Endothelial cell of umbilical vein (primary cell): Measurements from ENCODE around the gene CDC42EP4. TPM values are rescaled to one million over a fixed set of nuclear protein-coding genes. Genes with fewer than 3 reads are reported as not detected.

ENCODE experiments used
- BruUV-seq: library from RNA; stranded (reverse); fragments of 400-500 nt; replicated peaks from 2 replicates; lab custom pipeline; 2021; lab: Mats Ljungman, UMichigan
- CTCF ChIA-PET: fragments of 300-600, 350-600 bp; sonication (Branson Sonifier 250); formaldehyde crosslinking; loops from one replicate; lab custom pipeline; 2021; ENCODE audit warnings: antibody characterized with exemption, inconsistent platforms; lab: Charles Lee
- POLR2A ChIA-PET: fragments of 300-600, 350-600 bp; sonication (Branson Sonifier 250); formaldehyde crosslinking; loops from one replicate; lab custom pipeline; 2021; ENCODE audit warnings: antibody characterized with exemption, inconsistent platforms; lab: Charles Lee
- DNase-seq: peaks from one replicate; pipeline ENCODE4 v3.0.0-alpha.2; 2011; ENCODE audit warnings: low read depth, low spot score
- FAIRE-seq: peaks from 2 replicates; lab custom pipeline; 2011; peaks lifted over from hg19 to GRCh38; lab: Jason Lieb, UNC
- H2AFZ ChIP-seq: 2 replicates; pipeline ENCODE4 v1.6.0; 2012; ENCODE audit warnings: low read depth, low read length, control low read depth, inconsistent platforms
- H3K27ac ChIP-seq: 2 replicates; pipeline ENCODE4 v1.5.1; 2011; ENCODE audit warnings: low read depth, mild to moderate bottlenecking, control low read depth, low read length, moderate library complexity; ENCODE audit not compliant: insufficient read depth
- H3K27me3 ChIP-seq, 2 experiments: 2 replicates each; pipeline versions ENCODE4 v1.6.0 to v1.6.1; 2011; ENCODE audit warnings: low read length in 2 of 2, mixed read lengths in 1 of 2; ENCODE audit not compliant: control insufficient read depth in 2 of 2, insufficient read depth in 2 of 2
- H3K36me3 ChIP-seq, 2 experiments: 2 replicates in 1 of 2; 3 replicates in 1 of 2; pipeline ENCODE4 v1.5.1; 2011; ENCODE audit warnings: low read length in 2 of 2, mild to moderate bottlenecking in 1 of 2, moderate library complexity in 1 of 2; ENCODE audit not compliant: control insufficient read depth in 2 of 2, insufficient read depth in 2 of 2; ENCODE audit errors: extremely low read depth in 1 of 2
- H3K4me1 ChIP-seq: 3 replicates; pipeline ENCODE4 v1.5.1; 2011; ENCODE audit warnings: mild to moderate bottlenecking, low read length; ENCODE audit not compliant: control insufficient read depth, insufficient read depth; ENCODE audit errors: extremely low read depth
- H3K4me2 ChIP-seq: 2 replicates; pipeline ENCODE4 v1.6.1; 2011; ENCODE audit warnings: low read length, control low read depth, mixed read lengths; ENCODE audit not compliant: insufficient read depth
- H3K4me3 ChIP-seq, 3 experiments: fragments of 200-600 bp in 1 of 3; sonication (generic), shearing (Covaris generic) in 1 of 3; replicated peaks in 1 of 3; 2 replicates each; pipeline ENCODE4 v1.5.1; 2011 to 2016; ENCODE audit warnings: control low read depth in 3 of 3, low read length in 3 of 3, mild to moderate bottlenecking in 2 of 3, inconsistent platforms in 1 of 3, low read depth in 1 of 3, moderate library complexity in 1 of 3; ENCODE audit not compliant: insufficient read depth in 1 of 3
- H3K79me2 ChIP-seq: 2 replicates; pipeline ENCODE4 v1.6.0; 2012; ENCODE audit warnings: low read length, inconsistent platforms; ENCODE audit not compliant: control insufficient read depth, insufficient read depth
- H3K9ac ChIP-seq: replicated peaks from 2 replicates; pipeline ENCODE3; 2011; ENCODE audit warnings: low read length, control low read depth; ENCODE audit not compliant: insufficient read depth; ENCODE audit errors: extremely low read depth
- H3K9me1 ChIP-seq: replicated peaks from 3 replicates; pipeline ENCODE4 v1.6.0; 2011; ENCODE audit warnings: mild to moderate bottlenecking, low read length; ENCODE audit not compliant: control insufficient read depth, insufficient read depth; ENCODE audit errors: extremely low read depth
- H3K9me3 ChIP-seq: replicated peaks from 2 replicates; pipeline ENCODE4 v1.5.1; 2012; ENCODE audit warnings: low read length, inconsistent platforms; ENCODE audit not compliant: control insufficient read depth, insufficient read depth
- H4K20me1 ChIP-seq: replicated peaks from 2 replicates; pipeline ENCODE3; 2011; ENCODE audit warnings: mild to moderate bottlenecking, low read length; ENCODE audit not compliant: control insufficient read depth, insufficient read depth; ENCODE audit errors: extremely low read depth
- CTCF ChIP-seq, 2 donors: IDR thresholded peaks; 1 replicate in 1 of 2; 2 replicates in 1 of 2; pipeline ENCODE4 v1.5.1; 2011; ENCODE audit warnings: low read length in 2 of 2, mild to moderate bottlenecking in 2 of 2, moderate library complexity in 2 of 2, control low read depth in 1 of 2, inconsistent platforms in 1 of 2, low read depth in 1 of 2; ENCODE audit not compliant: insufficient read depth in 1 of 2; ENCODE audit errors: extremely low read depth in 1 of 2
- EZH2 ChIP-seq: IDR thresholded peaks from 2 replicates; pipeline ENCODE4 v1.6.1; 2012; ENCODE audit warnings: borderline replicate concordance, low read depth, mild to moderate bottlenecking, moderate library complexity, low read length, inconsistent platforms; ENCODE audit not compliant: severe bottlenecking
- FOS ChIP-seq: IDR thresholded peaks from 2 replicates; pipeline ENCODE4 v1.6.1; 2011; ENCODE audit warnings: mild to moderate bottlenecking, low read length, moderate library complexity, borderline replicate concordance; ENCODE audit not compliant: insufficient read depth
- GATA2 ChIP-seq: IDR thresholded peaks from 2 replicates; pipeline ENCODE4 v1.7.0; 2011; ENCODE audit warnings: low read depth, mild to moderate bottlenecking, moderate library complexity, mixed read lengths, low read length; ENCODE audit not compliant: insufficient read length, insufficient read depth
- JUN ChIP-seq: IDR thresholded peaks from 2 replicates; pipeline ENCODE4 v1.6.1; 2011; ENCODE audit warnings: borderline replicate concordance, low read depth; ENCODE audit not compliant: insufficient read length, insufficient read depth
- MAX ChIP-seq: IDR thresholded peaks from 2 replicates; pipeline ENCODE4 v1.6.1; 2011; ENCODE audit not compliant: insufficient read depth, insufficient read length
- MYC ChIP-seq: IDR thresholded peaks from one replicate; pipeline ENCODE4 v1.6.1; 2011; ENCODE audit warnings: mild to moderate bottlenecking, low read depth, low read length
- POLR2A ChIP-seq: IDR thresholded peaks from 2 replicates; pipeline ENCODE4 v1.6.1; 2012; ENCODE audit warnings: low read depth, mild to moderate bottlenecking, control low read depth, low read length
- POLR2AphosphoS5 ChIP-seq: IDR thresholded peaks from 2 replicates; pipeline ENCODE4 v1.6.1; 2012; ENCODE audit warnings: low read depth, mild to moderate bottlenecking, control low read depth, low read length, moderate library complexity; ENCODE audit not compliant: insufficient read depth
- dilution Hi-C: fragments of 300-500 bp; cut with MboI; formaldehyde crosslinking; loops from one replicate; pipeline ENCODE4 v1.15.0; 2019; ENCODE audit warnings: low sequenced_read_pairs; ENCODE audit not compliant: extremely low pct_ligation_motif_present
- intact Hi-C: fragments of 100-400 bp; cut with micrococcal nuclease; formaldehyde crosslinking; loops from one replicate; pipeline ENCODE4 v1.10.0; 2022
- polyA plus RNA-seq, 4 experiments: library from polyadenylated mRNA; depleted of rRNA in 3 of 4; stranded (reverse) in 3 of 4; unstranded in 1 of 4; fragments of >200 nt; gene quantifications; 2 replicates each; pipeline versions ENCODE4 v1.2.1 to v1.2.3, GENCODE V29; 2011 to 2012; ENCODE audit warnings: missing spikeins in 1 of 4
- total RNA-seq: library from RNA; stranded (reverse); gene quantifications from 2 replicates; pipeline ENCODE4 v1.2.3, GENCODE V29; 2021

CDC42EP4 gene
- total and polyA plus RNA-seq, 2 donors (not counting 3 experiments of a cell fraction or from before 2014, with no cell fraction given): 11.4 to 19.6 TPM

- FAIRE-seq (no peak), DNase-seq (no peak)
- peaks cover 0 to 5% of the 10 kb centered on the region in 2 experiments for H3K27me3 ChIP-seq
- H3K79me2 ChIP-seq: no peaks in the 10 kb centered on the region
- TF ChIP-seq POLR2AphosphoS5: no peak
- TF ChIP-seq CTCF (IDR thresholded peaks at IDR 0.05; ENCODE audit: extremely low read depth in 1 of 2, insufficient read depth in 1 of 2, low read depth in 1 of 2, low read length in 2 of 2): no peak
- no TSS peak for BruUV-seq
- dilution Hi-C loops (no loop called here), intact Hi-C loops (no loop called here)
- ChIA-PET POLR2A (interaction anchor here (0.6 kb wide), 1 partner anchor 19 kb away, joined by 5 read pairs; no protein-coding TSS in a partner anchor), CTCF (interaction anchor here (0.9 to 1.6 kb wide), 2 partner anchors 10 to 50 kb away, joined by 4 to 5 read pairs; no protein-coding TSS in a partner anchor)
- no peaks in the 10 kb centered on the region for H4K20me1 ChIP-seq
- no peak overlapping the region for H3K4me3 ChIP-seq
- no peak overlapping the region for H3K4me2 ChIP-seq
- no peaks in the 10 kb centered on the region for H3K4me1 ChIP-seq
- H3K9me3 ChIP-seq: no peaks in the 10 kb centered on the region
- H3K9ac ChIP-seq: no peak overlapping the region
- no peaks in the 10 kb centered on the region for H3K36me3 ChIP-seq
- H3K27ac ChIP-seq: no peak overlapping the region
- H2AFZ ChIP-seq: no peak overlapping the region
- H3K9me1 ChIP-seq: no peaks in the 10 kb centered on the region
Observed at GRCh38 chr17:73320601-73321264, 8.9 kb upstream of the CDC42EP4 start.

- ChIA-PET CTCF (interaction anchor here (0.9 to 1.6 kb wide), 2 partner anchors 9 to 51 kb away, joined by 4 to 5 read pairs; no protein-coding TSS in a partner anchor), POLR2A (interaction anchor here (0.7 kb wide), 1 partner anchor 28 kb away, joined by 3 read pairs; no protein-coding TSS in a partner anchor)
- H4K20me1 ChIP-seq: no peaks in the 10 kb centered on the region
- peaks cover 2% of the 10 kb centered on the region in 2 experiments for H3K27me3 ChIP-seq
- H3K9ac ChIP-seq: no peak overlapping the region
- no peaks in the 10 kb centered on the region for H3K4me1 ChIP-seq
- no peaks in the 10 kb centered on the region for H3K9me3 ChIP-seq
- intact Hi-C loops (loop anchor here (10.0 kb wide), 1 partner anchor 1425 kb away; the partner anchor contains the start of gene NHERF1), dilution Hi-C loops (no loop called here)
- H3K36me3 ChIP-seq: no peaks in the 10 kb centered on the region
- no peak overlapping the region for H3K4me3 ChIP-seq
- no peak overlapping the region for H2AFZ ChIP-seq
- FAIRE-seq: no peak
- no TSS peak for BruUV-seq
- no peaks in the 10 kb centered on the region for H3K79me2 ChIP-seq
- no peak for TF ChIP-seq POLR2A
- TF ChIP-seq FOS: no peak
- TF ChIP-seq GATA2: no peak
- no peak for TF ChIP-seq MYC
- no peak for TF ChIP-seq JUN
- no peak for TF ChIP-seq MAX
- no peak for TF ChIP-seq EZH2
- TF ChIP-seq POLR2AphosphoS5: no peak
- no peak for TF ChIP-seq CTCF (IDR thresholded peaks at IDR 0.05; ENCODE audit: extremely low read depth in 1 of 2, insufficient read depth in 1 of 2, low read depth in 1 of 2, low read length in 2 of 2)
- H3K4me2 ChIP-seq: no peak overlapping the region
- no peaks in the 10 kb centered on the region for H3K9me1 ChIP-seq
- no peak overlapping the region for H3K27ac ChIP-seq
- no peak for DNase-seq
Observed at GRCh38 chr17:73319766-73320165, 8.0 kb upstream of the CDC42EP4 start.
